GM21529 (cell line): ENCODE data around the gene LRRC45.

Source experiments
- ATAC-seq: cut with Tn5 transposase; IDR thresholded peaks from one replicate; pipeline ENCODE4 v1.9.1; 2021; ENCODE audit not compliant: unreplicated experiment

Gene LRRC45

GRCh38 chr17:82050152-82050760 is 27.2 kb downstream of the LRRC45 start:
- ATAC-seq: no peak

GRCh38 chr17:82050761-82051641 is 27.9 kb downstream of the LRRC45 start:
- peak; percentile 21 for ATAC-seq

GRCh38 chr17:82051776-82052637 is 28.9 kb downstream of the LRRC45 start, which contains the start of the genes GPS1 and RFNG:
Gene GPS1 (plus strand): TSS chr17:82051898. CDS start chr17:82051932, 34 bp downstream.
Gene RFNG (minus strand): TSS chr17:82051811. CDS start chr17:82051766, 45 bp downstream.
- peak; percentile 48 for ATAC-seq

- ATAC-seq: no peak
These were observed 29.5 kb downstream of the LRRC45 start for GRCh38 chr17:82052638-82053059.

- no peak for ATAC-seq
These were observed 30.0 kb downstream of the LRRC45 start for GRCh38 chr17:82053130-82053529.

GRCh38 chr17:82053556-82054263 is 30.6 kb downstream of the LRRC45 start:
- no peak for ATAC-seq

GRCh38 chr17:82054351-82055022 is 31.4 kb downstream of the LRRC45 start:
- no peak for ATAC-seq

- ATAC-seq: no peak
These were observed 32.2 kb downstream of the LRRC45 start for GRCh38 chr17:82055023-82055964.

- no peak for ATAC-seq
These were observed 33.0 kb downstream of the LRRC45 start for GRCh38 chr17:82055965-82056728.

GRCh38 chr17:82056729-82057621 is 33.9 kb downstream of the LRRC45 start:
- ATAC-seq: no peak

- no peak for ATAC-seq
These were observed 35.2 kb downstream of the LRRC45 start for GRCh38 chr17:82058230-82058854.

- no peak for ATAC-seq
These were observed 35.7 kb downstream of the LRRC45 start for GRCh38 chr17:82058855-82059249.

- no peak for ATAC-seq
These were observed 36.3 kb downstream of the LRRC45 start for GRCh38 chr17:82059272-82060000.

- no peak for ATAC-seq
These were observed 36.9 kb downstream of the LRRC45 start for GRCh38 chr17:82060001-82060380.

GRCh38 chr17:82060614-82061013 is 37.5 kb downstream of the LRRC45 start:
- no peak for ATAC-seq
